CD8-positive, alpha-beta memory T cell (primary cell): ENCODE measurements around the gene CFAP298. TPM values are rescaled to one million over a fixed set of nuclear protein-coding genes. Genes with fewer than 3 reads are reported as not detected.
"Not testable (repeated sequence)": the region's sequence is repeated elsewhere in the genome, so short reads cannot be mapped to it uniquely, and the experiment has no call there.

Experiments used
- CTCF ChIA-PET: fragments of 350-600 bp; sonication (Branson Sonifier 250); formaldehyde crosslinking; loops from one replicate; lab custom pipeline; 2021; ENCODE audit warnings: antibody characterized with exemption; lab: Charles Lee
- POLR2A ChIA-PET: fragments of 350-600 bp; sonication (Branson Sonifier 250); formaldehyde crosslinking; loops from one replicate; lab custom pipeline; 2021; ENCODE audit warnings: antibody characterized with exemption; lab: Charles Lee
- DNase-seq, 5 donors: peaks; one replicate each; pipeline versions ENCODE4 v3.0.0 to v3.0.0-alpha.2; 2020 to 2022; ENCODE audit warnings: mixed read lengths in 1 of 5
- H3K27ac ChIP-seq: one replicate; pipeline ENCODE4 v1.7.0; 2013; ENCODE audit warnings: low read depth, mild to moderate bottlenecking, low read length, moderate library complexity
- H3K27me3 ChIP-seq: 2 replicates; pipeline ENCODE4 v1.7.0; 2013; ENCODE audit warnings: low read length, mild to moderate bottlenecking; ENCODE audit not compliant: insufficient read depth, poor library complexity, severe bottlenecking
- H3K36me3 ChIP-seq: 2 replicates; pipeline ENCODE4 v1.7.0; 2013; ENCODE audit warnings: mild to moderate bottlenecking, low read length, moderate library complexity; ENCODE audit not compliant: insufficient read depth
- H3K4me1 ChIP-seq: 2 replicates; pipeline ENCODE4 v1.7.0; 2013; ENCODE audit warnings: mild to moderate bottlenecking, low read length, moderate library complexity; ENCODE audit not compliant: insufficient read depth
- H3K4me3 ChIP-seq: 2 replicates; pipeline ENCODE4 v1.7.0; 2013; ENCODE audit warnings: mild to moderate bottlenecking, low read length
- H3K9me3 ChIP-seq: 2 replicates; pipeline ENCODE4 v1.7.0; 2013; ENCODE audit warnings: mild to moderate bottlenecking, low read length
- H3K27ac Mint-ChIP-seq, 8 donors: one replicate each; pipeline ENCODE4 v1.8.0; 2020 to 2021; ENCODE audit warnings: mixed read lengths in 8 of 8, mild to moderate bottlenecking in 6 of 8, inconsistent platforms in 3 of 8, moderate library complexity in 3 of 8
- H3K27me3 Mint-ChIP-seq, 2 donors: one replicate each; pipeline ENCODE4 v1.8.0; 2020 to 2021; ENCODE audit warnings: mixed read lengths in 2 of 2, mild to moderate bottlenecking in 1 of 2, moderate library complexity in 1 of 2
- H3K36me3 Mint-ChIP-seq, 3 donors: one replicate each; pipeline ENCODE4 v1.8.0; 2020 to 2021; ENCODE audit warnings: mixed read lengths in 3 of 3, inconsistent platforms in 1 of 3, mild to moderate bottlenecking in 1 of 3
- H3K4me1 Mint-ChIP-seq, 3 donors: one replicate each; pipeline ENCODE4 v1.8.0; 2020 to 2021; ENCODE audit warnings: mixed read lengths in 3 of 3, inconsistent platforms in 1 of 3, mild to moderate bottlenecking in 1 of 3
- H3K4me3 Mint-ChIP-seq, 7 donors: one replicate each; pipeline ENCODE4 v1.8.0; 2020 to 2021; ENCODE audit warnings: mixed read lengths in 7 of 7, mild to moderate bottlenecking in 6 of 7, moderate library complexity in 4 of 7, inconsistent platforms in 2 of 7
- H3K9me3 Mint-ChIP-seq, 5 donors: one replicate each; pipeline ENCODE4 v1.8.0; 2020 to 2022; ENCODE audit warnings: mixed read lengths in 5 of 5, mild to moderate bottlenecking in 3 of 5, moderate library complexity in 2 of 5, inconsistent platforms in 1 of 5
- polyA plus RNA-seq: library from polyadenylated mRNA; unstranded; fragments of 300-500 nt; fragmentation: Illumina TruSeq; gene quantifications from one replicate; pipeline ENCODE4 v1.2.3, GENCODE V29; 2021
- total RNA-seq, 2 experiments: library from RNA; stranded (reverse); gene quantifications; one replicate each; pipeline ENCODE4 v1.2.3, GENCODE V29; 2021

The CFAP298 gene, protein sequence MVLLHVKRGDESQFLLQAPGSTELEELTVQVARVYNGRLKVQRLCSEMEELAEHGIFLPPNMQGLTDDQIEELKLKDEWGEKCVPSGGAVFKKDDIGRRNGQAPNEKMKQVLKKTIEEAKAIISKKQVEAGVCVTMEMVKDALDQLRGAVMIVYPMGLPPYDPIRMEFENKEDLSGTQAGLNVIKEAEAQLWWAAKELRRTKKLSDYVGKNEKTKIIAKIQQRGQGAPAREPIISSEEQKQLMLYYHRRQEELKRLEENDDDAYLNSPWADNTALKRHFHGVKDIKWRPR
- total RNA-seq (10 to 100 TPM; 49.4 to 51.9 TPM), polyA plus RNA-seq (62.8 TPM)

DNA sequence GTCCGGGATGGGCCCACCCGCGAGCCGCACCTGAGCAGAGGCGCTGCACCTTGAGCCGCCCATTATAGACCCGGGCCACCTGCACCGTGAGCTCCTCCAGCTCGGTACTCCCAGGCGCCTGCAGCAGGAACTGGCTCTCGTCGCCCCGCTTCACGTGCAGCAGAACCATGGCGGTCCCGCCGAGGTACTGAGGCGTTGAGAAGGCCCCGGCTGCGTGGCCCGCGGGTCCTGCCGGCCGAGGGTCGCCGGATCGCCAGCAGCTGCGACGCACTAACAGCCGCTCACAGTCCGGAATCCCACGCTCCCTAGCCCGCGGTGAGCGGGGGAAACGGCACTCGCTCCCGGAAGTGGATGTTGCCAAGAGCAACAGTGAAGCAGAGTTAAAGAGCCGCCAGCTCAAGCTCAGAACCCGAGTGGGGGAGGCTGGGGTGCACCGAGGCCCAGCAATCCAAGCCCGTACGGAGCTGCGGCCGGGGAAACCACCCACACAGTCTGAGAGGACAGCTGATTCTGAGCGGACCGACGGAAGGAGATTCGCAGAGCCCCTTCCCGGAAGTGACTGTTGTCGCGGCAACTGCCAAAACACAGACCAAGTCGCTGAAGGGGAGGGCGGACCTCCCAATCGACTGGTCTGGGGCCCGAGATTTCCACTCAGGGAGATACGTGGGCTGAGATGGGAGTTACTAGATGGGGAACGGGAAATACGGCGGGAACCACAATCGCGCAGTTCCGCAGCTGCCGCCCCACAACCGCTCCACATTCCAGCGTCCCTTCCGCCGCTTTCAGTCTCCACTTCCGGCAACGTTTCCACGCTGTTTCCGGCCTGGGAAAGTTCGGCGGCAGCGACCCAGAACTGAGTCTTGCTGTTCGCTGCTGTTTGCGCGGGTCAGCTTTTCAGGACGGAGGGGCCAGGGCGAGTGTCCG is at the start of gene CFAP298:
Gene CFAP298 (minus strand): TSS at position 303 of the 924 bp plus-strand sequence. CDS start 134 bp downstream, at position 169.
- Mint-ChIP-seq H3K27me3 (peaks cover 0 to 3% of the 10 kb centered on the region in 2 donors), H3K27ac (peak within 1 kb of the TSS; percentile 97 to 99 (median 99)), H3K9me3 (no peaks in the 10 kb centered on the region), H3K4me1 (peaks cover 14 to 29% (median 22%) of the 10 kb centered on the region in 3 donors), H3K36me3 (peaks cover 0 to 32% (median 13%) of the 10 kb centered on the region in 3 donors), H3K4me3 (peak within 1 kb of the TSS; percentile 95 to 99 (median 97))
- ChIA-PET CTCF (interaction anchor here (0.9 to 2.5 kb wide), 9 partner anchors 11 to 211 kb away, joined by 3 to 23 read pairs (median 5); partner anchors contain the start of genes PAXBP1 and SYNJ1), POLR2A (interaction anchor here (0.7 to 1.6 kb wide), 8 partner anchors 11 to 334 kb away, joined by 3 to 6 read pairs (median 5); partner anchors contain the start of genes EVA1C, MIS18A, PAXBP1 and URB1)
- peak within 1 kb of the TSS; percentile 97 for H3K27ac ChIP-seq
- no peaks in the 10 kb centered on the region for H3K9me3 ChIP-seq
- peak within 1 kb of the TSS; percentile 97 for H3K4me3 ChIP-seq
- peak; percentile 79 to 94 (median 90) for DNase-seq
- H3K36me3 ChIP-seq, result no peaks in the 10 kb centered on the region
- no peaks in the 10 kb centered on the region for H3K27me3 ChIP-seq
- H3K4me1 ChIP-seq, result peaks cover 13% of the 10 kb centered on the region

DNA sequence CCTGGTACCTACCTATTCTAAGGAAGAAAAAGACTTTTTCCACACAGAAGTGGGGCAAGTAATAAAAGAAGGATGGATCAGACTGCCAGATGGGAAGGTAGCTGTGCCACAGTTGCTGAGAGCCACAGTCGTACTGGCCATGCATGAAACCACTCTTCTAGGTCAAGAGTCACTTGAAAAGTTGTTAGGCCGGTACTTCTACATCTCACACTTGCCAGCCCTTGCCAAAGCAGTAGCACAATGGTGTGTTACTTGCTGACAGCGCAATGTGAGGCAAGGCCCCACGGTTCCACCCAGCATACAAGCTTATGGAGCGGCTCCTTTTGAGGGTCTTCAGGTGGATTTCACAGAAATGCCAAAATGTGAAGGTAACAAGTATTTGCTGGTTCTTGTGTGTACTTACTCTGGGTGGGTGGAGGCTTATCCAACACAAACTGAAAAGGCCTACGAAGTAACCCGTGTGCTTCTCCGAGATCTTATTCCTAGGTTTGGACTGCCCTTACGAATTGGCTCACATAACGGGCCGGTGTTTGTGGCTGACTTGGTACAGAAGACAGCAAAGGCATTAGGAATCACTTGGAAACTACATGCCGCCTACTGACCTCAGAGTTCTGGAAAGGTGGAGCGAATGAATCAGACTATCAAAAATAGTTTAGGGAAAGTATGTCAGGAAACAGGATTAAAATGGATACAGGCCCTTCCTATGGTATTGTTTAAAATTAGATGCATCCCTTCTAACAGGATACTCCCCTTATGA is 49.0 kb upstream of the CFAP298 start:
- H3K4me1 Mint-ChIP-seq, H3K9me3 ChIP-seq, H3K27ac ChIP-seq, H3K4me1 ChIP-seq, H3K27me3 Mint-ChIP-seq, H3K27me3 ChIP-seq, CTCF ChIA-PET, DNase-seq, POLR2A ChIA-PET, H3K4me3 ChIP-seq, H3K4me3 Mint-ChIP-seq, H3K27ac Mint-ChIP-seq: not testable (repeated sequence)
- peaks cover 16 to 28% (median 17%) of the 10 kb centered on the region in 5 donors for H3K9me3 Mint-ChIP-seq
- H3K36me3 ChIP-seq, result peaks cover 35% of the 10 kb centered on the region
- peaks cover 46 to 95% (median 59%) of the 10 kb centered on the region in 3 donors for H3K36me3 Mint-ChIP-seq

DNA sequence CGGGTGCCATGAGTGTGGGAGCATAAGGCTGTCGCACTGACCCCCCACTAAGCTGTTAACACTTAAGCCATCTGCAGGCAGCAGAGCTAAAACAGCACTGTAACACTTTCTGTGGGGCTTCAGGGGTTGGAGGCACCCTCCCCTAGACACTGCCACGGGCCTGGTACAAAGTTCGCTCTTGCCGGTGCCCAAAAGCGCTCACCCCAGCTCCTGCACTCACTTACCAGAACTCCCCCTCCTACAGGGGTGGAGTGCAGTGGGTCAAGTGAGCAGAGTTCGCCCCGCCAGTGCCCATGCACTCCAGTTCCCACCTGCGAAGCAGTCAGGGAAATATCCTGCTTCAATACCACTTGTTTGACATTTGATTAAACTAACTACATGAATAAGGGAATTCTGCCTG is 46.3 kb upstream of the CFAP298 start:
- peaks cover 8% of the 10 kb centered on the region for H3K36me3 ChIP-seq
- DNase-seq, result no peak
- Mint-ChIP-seq H3K4me3 (no peak overlapping the region), H3K27me3 (no peaks in the 10 kb centered on the region), H3K27ac (no peak overlapping the region), H3K9me3 (peaks cover 0 to 2% (median 0%) of the 10 kb centered on the region in 5 donors), H3K36me3 (peaks cover 19 to 81% (median 37%) of the 10 kb centered on the region in 3 donors), H3K4me1 (no peaks in the 10 kb centered on the region)
- no peaks in the 10 kb centered on the region for H3K27me3 ChIP-seq
- H3K4me3 ChIP-seq, result no peak overlapping the region
- POLR2A ChIA-PET, result no interaction called here
- H3K4me1 ChIP-seq, result no peaks in the 10 kb centered on the region
- H3K27ac ChIP-seq, result no peak overlapping the region
- CTCF ChIA-PET, result interaction anchor here (0.9 kb wide), 1 partner anchor 11 kb away, joined by 3 read pairs; no protein-coding TSS in a partner anchor
- no peaks in the 10 kb centered on the region for H3K9me3 ChIP-seq

DNA sequence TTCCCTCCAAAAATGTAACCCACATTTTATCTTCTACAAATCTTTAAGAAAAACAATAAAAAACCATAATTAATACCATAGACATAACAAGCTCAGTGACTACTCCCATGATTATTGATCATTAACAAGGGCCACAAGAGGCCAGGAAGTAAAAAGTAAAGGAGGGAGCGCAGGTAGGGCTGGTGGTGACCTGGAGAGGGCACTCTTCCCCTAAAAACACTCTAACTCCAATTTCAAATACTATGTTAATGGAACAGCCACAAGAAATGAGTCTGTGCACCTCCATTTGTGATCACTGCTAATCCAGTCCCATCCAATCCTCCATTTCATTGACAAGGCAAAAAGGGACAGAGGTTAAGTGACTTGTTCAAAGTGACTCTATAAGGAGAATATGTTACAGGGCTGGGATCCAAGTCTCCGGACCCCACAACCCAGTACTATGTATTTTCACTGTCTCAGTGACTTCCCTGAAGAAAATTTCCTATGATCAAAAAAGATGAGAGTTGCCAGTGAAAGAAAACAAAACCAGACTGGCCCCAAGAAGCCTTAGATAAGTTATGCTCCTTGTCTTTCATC is 41.2 kb upstream of the CFAP298 start:
- Mint-ChIP-seq H3K27ac (peak overlapping the region in 2 of 8 donors; percentile 6 to 13), H3K9me3 (no peaks in the 10 kb centered on the region), H3K4me3 (no peak overlapping the region), H3K36me3 (peaks cover 0 to 56% (median 25%) of the 10 kb centered on the region in 3 donors), H3K27me3 (no peaks in the 10 kb centered on the region), H3K4me1 (no peaks in the 10 kb centered on the region)
- Histone ChIP-seq H3K36me3 (peaks cover 18% of the 10 kb centered on the region), H3K27ac (no peak overlapping the region), H3K4me1 (no peaks in the 10 kb centered on the region), H3K9me3 (no peaks in the 10 kb centered on the region), H3K27me3 (no peaks in the 10 kb centered on the region), H3K4me3 (no peak overlapping the region)
- CTCF ChIA-PET, result no interaction called here
- DNase-seq, result peak in 2 of 5 donors; percentile 2 to 18
- POLR2A ChIA-PET, result no interaction called here

DNA sequence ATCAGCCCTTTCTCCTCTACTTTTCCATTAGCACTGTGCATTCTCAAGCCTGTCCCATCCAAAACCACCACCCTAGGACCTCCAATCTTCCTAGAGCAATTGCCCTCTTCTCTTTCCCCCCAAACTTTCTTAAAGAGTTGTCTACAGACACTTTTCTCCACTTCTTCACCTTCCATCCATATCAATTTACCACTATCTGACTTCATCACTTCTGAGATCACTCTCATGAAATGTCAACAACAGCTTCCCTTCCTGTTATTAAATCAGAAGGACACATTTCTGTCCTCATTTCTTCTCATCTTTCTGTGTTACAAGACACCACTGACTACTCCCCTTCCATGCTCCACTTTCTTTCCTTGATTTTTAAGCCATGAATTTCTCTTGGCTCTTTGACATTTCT is 36.0 kb upstream of the CFAP298 start:
- peaks cover 7 to 48% (median 20%) of the 10 kb centered on the region in 3 donors for H3K36me3 Mint-ChIP-seq
- H3K27me3 Mint-ChIP-seq, result no peaks in the 10 kb centered on the region
- Histone ChIP-seq H3K36me3 (peaks cover 41% of the 10 kb centered on the region), H3K27me3 (no peaks in the 10 kb centered on the region), H3K9me3 (no peaks in the 10 kb centered on the region), H3K4me3 (no peak overlapping the region), H3K4me1 (no peaks in the 10 kb centered on the region), H3K27ac (no peak overlapping the region)
- DNase-seq, result no peak
- H3K4me3 Mint-ChIP-seq, result no peak overlapping the region
- POLR2A ChIA-PET, result no interaction called here
- H3K27ac Mint-ChIP-seq, result no peak overlapping the region
- H3K9me3 Mint-ChIP-seq, result no peaks in the 10 kb centered on the region
- H3K4me1 Mint-ChIP-seq, result no peaks in the 10 kb centered on the region
- CTCF ChIA-PET, result interaction anchor here (1.5 kb wide), 1 partner anchor 10 kb away, joined by 3 read pairs; no protein-coding TSS in a partner anchor

DNA sequence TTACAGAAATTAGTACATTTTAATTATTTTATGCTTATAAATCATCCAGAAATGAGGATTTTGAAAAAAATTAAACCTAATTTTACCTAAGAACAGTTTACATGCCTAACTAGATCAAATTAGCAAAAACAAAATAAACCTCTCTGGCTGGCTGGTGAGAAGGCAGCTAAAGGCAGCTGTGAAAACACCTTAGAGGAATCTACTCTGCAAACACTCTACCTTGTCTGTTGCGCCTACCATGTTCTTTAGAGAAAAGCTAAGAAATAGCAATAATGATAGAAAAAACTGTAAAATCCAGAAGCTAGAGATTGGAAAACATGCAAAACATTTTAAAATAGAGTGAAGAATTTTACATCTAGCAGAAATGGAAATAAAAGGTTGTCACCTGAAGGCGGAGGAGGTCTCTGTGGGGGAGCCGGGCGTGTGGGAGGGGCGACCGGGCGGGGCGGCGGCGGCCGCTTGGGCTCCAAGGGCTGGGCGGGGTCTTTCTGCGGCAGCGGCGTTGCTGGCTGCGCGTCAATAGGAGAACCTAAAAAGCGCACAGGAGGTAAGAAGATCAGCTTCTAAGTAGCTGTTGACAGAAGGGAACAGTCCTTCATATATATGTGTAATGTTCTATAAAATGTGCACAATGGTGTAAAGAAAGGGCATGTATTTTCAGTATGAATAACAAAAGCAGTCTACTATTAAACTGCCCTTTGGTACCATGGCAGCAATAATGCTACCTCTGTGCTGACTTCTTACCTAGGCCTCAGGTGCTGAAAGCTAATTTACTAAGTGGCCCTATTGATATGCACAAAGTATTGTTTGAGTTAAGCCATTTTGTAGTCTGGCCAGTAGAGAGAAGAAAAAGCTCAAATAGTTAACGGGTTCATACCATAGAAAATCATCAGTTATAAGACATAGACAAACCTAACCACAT is 33.3 kb upstream of the CFAP298 start:
- Histone ChIP-seq H3K27ac (no peak overlapping the region), H3K9me3 (no peaks in the 10 kb centered on the region), H3K4me3 (no peak overlapping the region), H3K36me3 (peaks cover 37% of the 10 kb centered on the region), H3K27me3 (no peaks in the 10 kb centered on the region), H3K4me1 (no peaks in the 10 kb centered on the region)
- peaks cover 7 to 56% (median 22%) of the 10 kb centered on the region in 3 donors for H3K36me3 Mint-ChIP-seq
- ChIA-PET POLR2A (no interaction called here), CTCF (interaction anchor here (1.3 kb wide), 1 partner anchor 44 kb away, joined by 3 read pairs; no protein-coding TSS in a partner anchor)
- no peaks in the 10 kb centered on the region for H3K4me1 Mint-ChIP-seq
- H3K4me3 Mint-ChIP-seq, result no peak overlapping the region
- DNase-seq, result no peak
- peak overlapping the region in 1 of 8 donors; percentile 15 for H3K27ac Mint-ChIP-seq
- H3K27me3 Mint-ChIP-seq, result no peaks in the 10 kb centered on the region
- no peaks in the 10 kb centered on the region for H3K9me3 Mint-ChIP-seq
